ENCODE results near the gene HSDL2. TPM values are rescaled to one million over a fixed set of nuclear protein-coding genes. Genes with fewer than 3 reads are reported as not detected.
A peak's percentile ranks its signal among the peaks of the same experiment; 100 is the strongest.

Gene HSDL2
- total RNA-seq, 1 experiment from 2014 or later, result 37.0 TPM

DNA sequence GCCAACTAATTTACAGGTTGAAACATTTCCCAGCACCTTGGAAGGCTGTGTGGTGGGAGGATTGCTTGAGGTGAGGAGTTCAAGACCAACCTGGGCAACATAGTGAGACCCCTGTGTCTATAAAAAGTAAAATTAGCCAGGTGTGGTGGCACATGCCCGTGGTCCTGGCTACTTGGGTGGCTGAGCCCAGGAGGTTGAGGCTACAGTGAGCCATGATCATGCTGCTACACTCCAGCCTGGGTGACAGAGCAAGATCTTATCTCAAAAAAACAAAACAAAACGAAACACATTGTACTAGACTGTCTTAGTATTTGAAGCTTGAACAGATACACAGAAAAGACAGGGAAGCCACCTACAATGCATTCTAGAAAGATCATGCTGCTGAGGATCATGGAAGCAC is 2.8 kb upstream of the HSDL2 start:
- Histone ChIP-seq H3K36me3 (ENCODE audit: low read depth, low read length) (no peaks in the 10 kb centered on the region), H4K20me1 (ENCODE audit: low read length) (no peaks in the 10 kb centered on the region), H3K9me3 (ENCODE audit: low read length) (no peaks in the 10 kb centered on the region), H3K27me3 (ENCODE audit: low read length) (no peaks in the 10 kb centered on the region), H2AFZ (ENCODE audit: low read length) (no peak overlapping the region), H3K27ac (ENCODE audit: low read length) (no peak overlapping the region), H3K4me3 (ENCODE audit: low read length) (peak overlapping the region; percentile 99; the same call in 1 of the 2 replicates), H3K9ac (ENCODE audit: low read length) (no peak overlapping the region), H3K79me2 (ENCODE audit: low read length) (peaks cover 36% of the 10 kb centered on the region), H3K4me2 (ENCODE audit: low read length) (peak overlapping the region; percentile 89), H3K4me1 (ENCODE audit: insufficient read depth, low read length) (peaks cover 21% of the 10 kb centered on the region), H3K9me2 (replicated peaks; ENCODE audit: low read length) (no peaks in the 10 kb centered on the region), H3F3A (ENCODE audit: low read length, unreplicated experiment) (no peaks in the 10 kb centered on the region)
- DNase-seq, result no peak
- no peak for ATAC-seq
- ChIA-PET CTCF (no interaction called here), POLR2A (ENCODE audit: unreplicated experiment) (no interaction called here)
- TF ChIP-seq, protein P1, sequence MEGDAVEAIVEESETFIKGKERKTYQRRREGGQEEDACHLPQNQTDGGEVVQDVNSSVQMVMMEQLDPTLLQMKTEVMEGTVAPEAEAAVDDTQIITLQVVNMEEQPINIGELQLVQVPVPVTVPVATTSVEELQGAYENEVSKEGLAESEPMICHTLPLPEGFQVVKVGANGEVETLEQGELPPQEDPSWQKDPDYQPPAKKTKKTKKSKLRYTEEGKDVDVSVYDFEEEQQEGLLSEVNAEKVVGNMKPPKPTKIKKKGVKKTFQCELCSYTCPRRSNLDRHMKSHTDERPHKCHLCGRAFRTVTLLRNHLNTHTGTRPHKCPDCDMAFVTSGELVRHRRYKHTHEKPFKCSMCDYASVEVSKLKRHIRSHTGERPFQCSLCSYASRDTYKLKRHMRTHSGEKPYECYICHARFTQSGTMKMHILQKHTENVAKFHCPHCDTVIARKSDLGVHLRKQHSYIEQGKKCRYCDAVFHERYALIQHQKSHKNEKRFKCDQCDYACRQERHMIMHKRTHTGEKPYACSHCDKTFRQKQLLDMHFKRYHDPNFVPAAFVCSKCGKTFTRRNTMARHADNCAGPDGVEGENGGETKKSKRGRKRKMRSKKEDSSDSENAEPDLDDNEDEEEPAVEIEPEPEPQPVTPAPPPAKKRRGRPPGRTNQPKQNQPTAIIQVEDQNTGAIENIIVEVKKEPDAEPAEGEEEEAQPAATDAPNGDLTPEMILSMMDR (conservative IDR thresholded peaks at IDR 0.05; ENCODE audit: low read depth, low read length), result no peak
- TF ChIP-seq EZH2phosphoT487 (IDR thresholded peaks at IDR 0.05; ENCODE audit: borderline replicate concordance, low read length), result no peak
- TF ChIP-seq EZH2 (IDR thresholded peaks at IDR 0.05; ENCODE audit: low read length, unreplicated experiment), result no peak
- no TSS peak for BruUV-seq (replicated peaks)
- intact Hi-C loops (cut with micrococcal nuclease), result no loop called here

DNA sequence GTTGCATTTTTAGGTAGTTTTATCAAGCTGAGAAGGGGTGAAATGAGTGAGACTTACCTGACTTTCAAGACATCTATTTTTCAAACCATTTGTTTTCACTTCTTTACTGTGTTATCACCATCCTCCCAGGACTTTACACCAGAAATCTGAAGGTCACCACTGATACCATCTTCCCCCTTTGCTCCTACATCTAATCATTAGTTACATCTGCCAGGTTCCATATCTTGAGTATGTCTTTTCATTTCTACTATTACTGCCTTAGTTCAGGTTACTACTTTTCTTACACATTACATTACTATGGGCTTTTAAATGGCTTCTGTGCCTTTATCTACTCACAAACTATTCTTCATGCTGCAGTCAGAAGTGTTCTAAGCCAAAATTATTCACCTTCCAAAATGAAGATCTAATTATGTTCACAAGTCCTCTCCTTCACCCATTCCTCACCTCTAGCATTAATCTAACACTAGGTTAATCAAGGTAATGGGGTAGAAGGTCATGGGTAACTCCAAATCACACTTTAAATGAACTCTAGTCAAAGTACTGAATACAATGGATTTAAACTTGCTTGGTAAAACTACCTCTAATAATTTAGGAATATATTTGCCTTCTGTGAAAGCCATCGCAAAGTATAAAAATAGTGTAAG is 2.1 kb upstream of the HSDL2 start:
- Histone ChIP-seq H3K27me3 (ENCODE audit: low read length) (no peaks in the 10 kb centered on the region), H3K4me1 (ENCODE audit: insufficient read depth, low read length) (peaks cover 21% of the 10 kb centered on the region), H3K9ac (ENCODE audit: low read length) (no peak overlapping the region), H3K9me3 (ENCODE audit: low read length) (no peaks in the 10 kb centered on the region), H4K20me1 (ENCODE audit: low read length) (0 out of 2 replicates have a peak, but pooled peaks cover 3% of the 10 kb centered on the region), H3K4me3 (ENCODE audit: low read length) (peak overlapping the region; percentile 99), H3F3A (ENCODE audit: low read length, unreplicated experiment) (no peaks in the 10 kb centered on the region), H3K27ac (ENCODE audit: low read length) (no peak overlapping the region), H3K4me2 (ENCODE audit: low read length) (peak overlapping the region; percentile 89), H3K79me2 (ENCODE audit: low read length) (peaks cover 43% of the 10 kb centered on the region), H2AFZ (ENCODE audit: low read length) (no peak overlapping the region), H3K36me3 (ENCODE audit: low read depth, low read length) (no peaks in the 10 kb centered on the region), H3K9me2 (replicated peaks; ENCODE audit: low read length) (no peaks in the 10 kb centered on the region)
- ATAC-seq (no peak), DNase-seq (no peak)
- TF ChIP-seq EZH2phosphoT487 (IDR thresholded peaks at IDR 0.05; ENCODE audit: borderline replicate concordance, low read length) (no peak), EZH2 (IDR thresholded peaks at IDR 0.05; ENCODE audit: low read length, unreplicated experiment) (no peak)
- TF ChIP-seq, protein P1 (conservative IDR thresholded peaks at IDR 0.05; ENCODE audit: low read depth, low read length), result no peak
- ChIA-PET CTCF (no interaction called here), POLR2A (ENCODE audit: unreplicated experiment) (no interaction called here)
- intact Hi-C loops (cut with micrococcal nuclease), result loop anchor here (2.0 kb wide), 1 partner anchor 33 kb away; no protein-coding TSS in a partner anchor
- BruUV-seq (replicated peaks), result no TSS peak

All from PC-3 (cell line).